ENCODE measurements around the gene CAMK1G. TPM values are rescaled to one million over a fixed set of nuclear protein-coding genes. Genes with fewer than 3 reads are reported as not detected.

Gene CAMK1G
- total and polyA plus RNA-seq, 2 donors (not counting 3 experiments of a cell fraction or from before 2014, with no cell fraction given): not detected

DNA sequence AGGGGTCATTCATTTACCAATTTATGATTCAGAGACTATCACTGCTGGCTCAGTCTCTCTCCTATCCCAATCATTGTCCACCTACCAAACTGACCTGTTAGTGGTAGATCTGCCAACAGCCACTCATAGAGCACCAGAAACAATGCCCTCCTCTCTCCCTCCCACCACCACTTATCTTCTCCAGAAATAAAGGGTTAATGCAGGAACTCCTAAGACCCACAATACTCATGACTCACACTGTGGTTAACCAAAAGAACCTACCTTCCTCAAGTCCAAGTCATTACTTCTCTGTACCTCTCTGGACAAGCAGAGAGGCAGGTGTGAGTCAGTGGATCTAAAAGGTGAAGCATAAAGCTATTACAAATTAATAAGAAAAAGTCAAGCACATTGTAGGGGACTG is 40.9 kb upstream of the CAMK1G start:
- H3K4me2 ChIP-seq (ENCODE audit: insufficient read depth, low read length): no peak overlapping the region
- no peaks in the 10 kb centered on the region for H3K9me3 ChIP-seq (replicated peaks; ENCODE audit: control insufficient read depth, insufficient read depth, low read length)
- TF ChIP-seq POLR2AphosphoS5 (IDR thresholded peaks at IDR 0.05; ENCODE audit: insufficient read depth, low read depth, low read length) (no peak), GATA2 (IDR thresholded peaks at IDR 0.05; ENCODE audit: insufficient read depth, insufficient read length, low read depth, low read length) (no peak), EZH2 (IDR thresholded peaks at IDR 0.05; ENCODE audit: borderline replicate concordance, low read depth, low read length, severe bottlenecking) (no peak), JUN (IDR thresholded peaks at IDR 0.05; ENCODE audit: borderline replicate concordance, insufficient read depth, insufficient read length, low read depth) (no peak), FOS (IDR thresholded peaks at IDR 0.05; ENCODE audit: borderline replicate concordance, insufficient read depth, low read length) (no peak), MYC (IDR thresholded peaks at IDR 0.05; ENCODE audit: low read depth, low read length) (no peak), POLR2A (IDR thresholded peaks at IDR 0.05; ENCODE audit: low read depth, low read length) (no peak)
- TF ChIP-seq, protein P1, sequence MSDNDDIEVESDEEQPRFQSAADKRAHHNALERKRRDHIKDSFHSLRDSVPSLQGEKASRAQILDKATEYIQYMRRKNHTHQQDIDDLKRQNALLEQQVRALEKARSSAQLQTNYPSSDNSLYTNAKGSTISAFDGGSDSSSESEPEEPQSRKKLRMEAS (IDR thresholded peaks at IDR 0.05; ENCODE audit: insufficient read depth, insufficient read length): no peak
- TF ChIP-seq, protein P2, sequence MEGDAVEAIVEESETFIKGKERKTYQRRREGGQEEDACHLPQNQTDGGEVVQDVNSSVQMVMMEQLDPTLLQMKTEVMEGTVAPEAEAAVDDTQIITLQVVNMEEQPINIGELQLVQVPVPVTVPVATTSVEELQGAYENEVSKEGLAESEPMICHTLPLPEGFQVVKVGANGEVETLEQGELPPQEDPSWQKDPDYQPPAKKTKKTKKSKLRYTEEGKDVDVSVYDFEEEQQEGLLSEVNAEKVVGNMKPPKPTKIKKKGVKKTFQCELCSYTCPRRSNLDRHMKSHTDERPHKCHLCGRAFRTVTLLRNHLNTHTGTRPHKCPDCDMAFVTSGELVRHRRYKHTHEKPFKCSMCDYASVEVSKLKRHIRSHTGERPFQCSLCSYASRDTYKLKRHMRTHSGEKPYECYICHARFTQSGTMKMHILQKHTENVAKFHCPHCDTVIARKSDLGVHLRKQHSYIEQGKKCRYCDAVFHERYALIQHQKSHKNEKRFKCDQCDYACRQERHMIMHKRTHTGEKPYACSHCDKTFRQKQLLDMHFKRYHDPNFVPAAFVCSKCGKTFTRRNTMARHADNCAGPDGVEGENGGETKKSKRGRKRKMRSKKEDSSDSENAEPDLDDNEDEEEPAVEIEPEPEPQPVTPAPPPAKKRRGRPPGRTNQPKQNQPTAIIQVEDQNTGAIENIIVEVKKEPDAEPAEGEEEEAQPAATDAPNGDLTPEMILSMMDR (IDR thresholded peaks at IDR 0.05; ENCODE audit: extremely low read depth in 1 of 2, insufficient read depth in 1 of 2, low read depth in 1 of 2, low read length in 2 of 2): no peak
- H3K4me1 ChIP-seq (ENCODE audit: control insufficient read depth, extremely low read depth, insufficient read depth, low read length): no peaks in the 10 kb centered on the region
- no peak overlapping the region for H3K27ac ChIP-seq (ENCODE audit: insufficient read depth, low read depth, low read length)
- no peak overlapping the region for H3K9ac ChIP-seq (replicated peaks; ENCODE audit: extremely low read depth, insufficient read depth, low read length)
- H3K9me1 ChIP-seq (replicated peaks; ENCODE audit: control insufficient read depth, extremely low read depth, insufficient read depth, low read length): no peaks in the 10 kb centered on the region
- no peaks in the 10 kb centered on the region for H3K79me2 ChIP-seq (ENCODE audit: control insufficient read depth, insufficient read depth, low read length)
- BruUV-seq (replicated peaks): no TSS peak
- FAIRE-seq: no peak
- POLR2A ChIA-PET: no interaction called here
- H3K36me3 ChIP-seq (ENCODE audit: control insufficient read depth in 2 of 2, extremely low read depth in 1 of 2, insufficient read depth in 2 of 2, low read length in 2 of 2): no peaks in the 10 kb centered on the region
- no peaks in the 10 kb centered on the region for H4K20me1 ChIP-seq (replicated peaks; ENCODE audit: control insufficient read depth, extremely low read depth, insufficient read depth, low read length)
- intact Hi-C loops (cut with micrococcal nuclease) (no loop called here), dilution Hi-C loops (cut with MboI; ENCODE audit: extremely low pct_ligation_motif_present, low sequenced_read_pairs) (no loop called here)
- H3K4me3 ChIP-seq (replicated peaks in 1 of 3; ENCODE audit: insufficient read depth in 1 of 3, low read depth in 1 of 3, low read length in 3 of 3): no peak overlapping the region
- H2AFZ ChIP-seq (ENCODE audit: low read depth, low read length): no peak overlapping the region
- no peak for DNase-seq (ENCODE audit: low read depth, low spot score)
- CTCF ChIA-PET: interaction anchor here (1.0 to 1.8 kb wide), 2 partner anchors 23 to 27 kb away, joined by 3 to 4 read pairs; no protein-coding TSS in a partner anchor
- H3K27me3 ChIP-seq (ENCODE audit: control insufficient read depth in 2 of 2, insufficient read depth in 2 of 2, low read length in 2 of 2): no peaks in the 10 kb centered on the region

Data from endothelial cell of umbilical vein (primary cell).